ENCODE measurements around the gene S100A14. TPM values are rescaled to one million over a fixed set of nuclear protein-coding genes. Genes with fewer than 3 reads are reported as not detected.

S100A14 gene
- total and polyA plus RNA-seq, 2 of the 13 experiments (the other 11 are each of a cell fraction or from before 2014, with no cell fraction given) = 1.4 to 7.7 TPM

DNA sequence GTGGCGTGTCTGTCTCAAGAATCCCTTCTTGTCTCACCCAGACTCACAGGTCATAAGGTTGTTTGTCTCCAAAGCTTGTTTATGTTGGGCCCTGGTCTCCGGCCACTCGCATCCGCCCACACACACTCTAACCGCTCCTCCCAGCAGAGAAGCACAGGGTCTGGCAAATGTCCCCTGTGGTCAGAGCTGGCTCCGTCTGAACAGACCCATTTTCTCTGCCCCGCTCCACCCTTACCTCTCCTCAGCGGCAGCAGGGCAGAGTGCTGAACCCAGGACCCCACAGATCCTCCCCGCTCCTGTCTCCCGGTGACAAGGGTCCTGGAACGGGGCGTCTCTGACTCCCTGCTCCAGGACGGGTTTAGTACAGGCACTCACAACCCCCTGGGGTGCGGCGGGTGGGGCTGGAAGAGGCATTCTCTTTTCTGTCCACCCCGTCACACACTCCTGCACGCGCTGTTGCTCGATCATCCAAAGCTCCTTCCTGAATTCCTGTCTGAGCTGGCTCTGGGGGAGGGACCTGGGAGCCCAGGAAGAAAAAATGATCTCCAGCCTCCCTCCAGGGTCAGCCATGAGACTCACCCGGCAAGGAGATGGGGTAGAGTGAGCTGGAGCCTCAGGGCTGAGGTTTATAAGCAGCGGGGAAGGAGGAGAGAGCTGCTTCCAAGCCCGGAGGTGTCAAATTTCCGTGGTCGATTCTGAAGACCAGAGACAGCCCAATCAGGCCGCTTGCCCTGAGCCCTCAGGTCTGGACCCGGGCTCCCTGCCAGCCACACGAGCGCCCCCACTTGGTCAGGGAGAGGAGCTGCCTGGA is 11.0 kb upstream of the S100A14 start, which contains the start of gene S100A13 (continued):
- no peak for TF ChIP-seq RNF219 (CRISPR knock-in tag; IDR thresholded peaks at IDR 0.05)
- TF ChIP-seq TCF7L2 (IDR thresholded peaks at IDR 0.05; ENCODE audit: low read depth, low read length) = no peak
- 0 out of 2 replicates have a peak, but pooled peaks have one; percentile 33 for TF ChIP-seq SALL2 (CRISPR knock-in tag; IDR thresholded peaks at IDR 0.05)
- TF ChIP-seq ZBTB42 (CRISPR knock-in tag; IDR thresholded peaks at IDR 0.05) = no peak
- no peak for TF ChIP-seq SMYD3 (CRISPR knock-in tag; IDR thresholded peaks at IDR 0.05)
- TF ChIP-seq, protein P1, sequence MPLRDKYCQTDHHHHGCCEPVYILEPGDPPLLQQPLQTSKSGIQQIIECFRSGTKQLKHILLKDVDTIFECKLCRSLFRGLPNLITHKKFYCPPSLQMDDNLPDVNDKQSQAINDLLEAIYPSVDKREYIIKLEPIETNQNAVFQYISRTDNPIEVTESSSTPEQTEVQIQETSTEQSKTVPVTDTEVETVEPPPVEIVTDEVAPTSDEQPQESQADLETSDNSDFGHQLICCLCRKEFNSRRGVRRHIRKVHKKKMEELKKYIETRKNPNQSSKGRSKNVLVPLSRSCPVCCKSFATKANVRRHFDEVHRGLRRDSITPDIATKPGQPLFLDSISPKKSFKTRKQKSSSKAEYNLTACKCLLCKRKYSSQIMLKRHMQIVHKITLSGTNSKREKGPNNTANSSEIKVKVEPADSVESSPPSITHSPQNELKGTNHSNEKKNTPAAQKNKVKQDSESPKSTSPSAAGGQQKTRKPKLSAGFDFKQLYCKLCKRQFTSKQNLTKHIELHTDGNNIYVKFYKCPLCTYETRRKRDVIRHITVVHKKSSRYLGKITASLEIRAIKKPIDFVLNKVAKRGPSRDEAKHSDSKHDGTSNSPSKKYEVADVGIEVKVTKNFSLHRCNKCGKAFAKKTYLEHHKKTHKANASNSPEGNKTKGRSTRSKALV (CRISPR knock-in tag; IDR thresholded peaks at IDR 0.05) = no peak
- no peak for TF ChIP-seq ZNF251 (CRISPR knock-in tag; IDR thresholded peaks at IDR 0.05)
- TF ChIP-seq SOX5 (CRISPR knock-in tag; IDR thresholded peaks at IDR 0.05; ENCODE audit: borderline replicate concordance) = 0 out of 2 replicates have a peak, but pooled peaks have one; percentile 23
- TF ChIP-seq NONO (IDR thresholded peaks at IDR 0.05) = no peak
- no peak for TF ChIP-seq NONO (CRISPR knock-in tag; conservative IDR thresholded peaks at IDR 0.05)
- 0 out of 2 replicates have a peak, but pooled peaks have one; percentile 12 for TF ChIP-seq FOXA3 (CRISPR knock-in tag; IDR thresholded peaks at IDR 0.05)
- TF ChIP-seq, protein P2, sequence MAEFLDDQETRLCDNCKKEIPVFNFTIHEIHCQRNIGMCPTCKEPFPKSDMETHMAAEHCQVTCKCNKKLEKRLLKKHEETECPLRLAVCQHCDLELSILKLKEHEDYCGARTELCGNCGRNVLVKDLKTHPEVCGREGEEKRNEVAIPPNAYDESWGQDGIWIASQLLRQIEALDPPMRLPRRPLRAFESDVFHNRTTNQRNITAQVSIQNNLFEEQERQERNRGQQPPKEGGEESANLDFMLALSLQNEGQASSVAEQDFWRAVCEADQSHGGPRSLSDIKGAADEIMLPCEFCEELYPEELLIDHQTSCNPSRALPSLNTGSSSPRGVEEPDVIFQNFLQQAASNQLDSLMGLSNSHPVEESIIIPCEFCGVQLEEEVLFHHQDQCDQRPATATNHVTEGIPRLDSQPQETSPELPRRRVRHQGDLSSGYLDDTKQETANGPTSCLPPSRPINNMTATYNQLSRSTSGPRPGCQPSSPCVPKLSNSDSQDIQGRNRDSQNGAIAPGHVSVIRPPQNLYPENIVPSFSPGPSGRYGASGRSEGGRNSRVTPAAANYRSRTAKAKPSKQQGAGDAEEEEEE (CRISPR knock-in tag; IDR thresholded peaks at IDR 0.05; ENCODE audit: borderline replicate concordance) = no peak
- TF ChIP-seq, protein P3, sequence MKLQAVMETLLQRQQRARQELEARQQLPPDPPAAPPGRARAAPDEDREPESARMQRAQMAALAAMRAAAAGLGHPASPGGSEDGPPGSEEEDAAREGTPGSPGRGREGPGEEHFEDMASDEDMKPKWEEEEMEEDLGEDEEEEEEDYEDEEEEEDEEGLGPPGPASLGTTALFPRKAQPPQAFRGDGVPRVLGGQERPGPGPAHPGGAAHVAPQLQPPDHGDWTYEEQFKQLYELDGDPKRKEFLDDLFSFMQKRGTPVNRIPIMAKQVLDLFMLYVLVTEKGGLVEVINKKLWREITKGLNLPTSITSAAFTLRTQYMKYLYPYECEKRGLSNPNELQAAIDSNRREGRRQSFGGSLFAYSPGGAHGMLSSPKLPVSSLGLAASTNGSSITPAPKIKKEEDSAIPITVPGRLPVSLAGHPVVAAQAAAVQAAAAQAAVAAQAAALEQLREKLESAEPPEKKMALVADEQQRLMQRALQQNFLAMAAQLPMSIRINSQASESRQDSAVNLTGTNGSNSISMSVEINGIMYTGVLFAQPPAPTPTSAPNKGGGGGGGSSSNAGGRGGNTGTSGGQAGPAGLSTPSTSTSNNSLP (IDR thresholded peaks at IDR 0.05; ENCODE audit: low read depth, low read length) = no peak
- no peak for TF ChIP-seq ZBTB49 (CRISPR knock-in tag; IDR thresholded peaks at IDR 0.05; ENCODE audit: borderline replicate concordance)
- 0 out of 2 replicates have a peak, but pooled peaks have one; percentile 9 for TF ChIP-seq SP5 (CRISPR knock-in tag; IDR thresholded peaks at IDR 0.05; ENCODE audit: borderline replicate concordance, low read depth)
- TF ChIP-seq ZNF747 (CRISPR knock-in tag; IDR thresholded peaks at IDR 0.05; ENCODE audit: borderline replicate concordance) = no peak
- TF ChIP-seq TCF7 (IDR thresholded peaks at IDR 0.05; ENCODE audit: low read depth) = no peak
- TF ChIP-seq ZBTB20 (CRISPR knock-in tag; IDR thresholded peaks at IDR 0.05; ENCODE audit: borderline replicate concordance, low read depth) = no peak
- TF ChIP-seq ZBTB1 (CRISPR knock-in tag; IDR thresholded peaks at IDR 0.05; ENCODE audit: borderline replicate concordance) = no peak

Data from HepG2 (cell line).